Peyer's patch (tissue), 4 donors: ENCODE measurements around the gene TRIL.

Source experiments
- POLR2A ChIP-seq, 2 donors: fragments of 450-650 bp; IDR thresholded peaks; one replicate each; pipeline ENCODE4 v1.5.1; 2017; ENCODE audit warnings: antibody characterized with exemption in 2 of 2, mild to moderate bottlenecking in 2 of 2, moderate library complexity in 2 of 2
- TF ChIP-seq, protein P1 (sequence below), 6 experiments: fragments of 450-650 bp in 4 of 6; fragments of 200-600 bp in 2 of 6; sonication (generic) in 1 of 6; IDR thresholded peaks; one replicate each; pipeline ENCODE4 v1.5.1; 2017 to 2019; ENCODE audit warnings: antibody characterized with exemption in 6 of 6, mild to moderate bottlenecking in 3 of 6, moderate library complexity in 1 of 6

DNA sequence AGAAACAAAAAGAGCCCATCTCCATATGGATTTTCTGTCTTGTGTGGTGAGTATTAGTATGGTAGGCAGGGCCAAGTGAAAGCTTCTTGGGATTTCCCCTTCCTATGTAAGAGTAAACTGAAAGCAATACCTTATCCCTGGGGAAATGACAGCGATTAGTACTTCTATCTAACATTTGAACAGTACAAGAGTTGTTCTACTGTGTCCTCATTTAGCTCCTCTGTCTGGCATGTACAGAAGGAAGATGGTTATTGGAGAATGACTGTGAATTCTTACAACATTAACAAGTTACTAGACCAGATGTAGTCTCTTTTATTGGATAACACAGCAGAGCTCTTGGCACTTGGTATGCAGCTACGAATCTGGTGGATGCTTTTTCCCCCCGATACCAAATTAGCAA, 17.9 kb upstream of the TRIL start:
- TF ChIP-seq POLR2A (IDR thresholded peaks at IDR 0.05), result no peak
- TF ChIP-seq, protein P1, sequence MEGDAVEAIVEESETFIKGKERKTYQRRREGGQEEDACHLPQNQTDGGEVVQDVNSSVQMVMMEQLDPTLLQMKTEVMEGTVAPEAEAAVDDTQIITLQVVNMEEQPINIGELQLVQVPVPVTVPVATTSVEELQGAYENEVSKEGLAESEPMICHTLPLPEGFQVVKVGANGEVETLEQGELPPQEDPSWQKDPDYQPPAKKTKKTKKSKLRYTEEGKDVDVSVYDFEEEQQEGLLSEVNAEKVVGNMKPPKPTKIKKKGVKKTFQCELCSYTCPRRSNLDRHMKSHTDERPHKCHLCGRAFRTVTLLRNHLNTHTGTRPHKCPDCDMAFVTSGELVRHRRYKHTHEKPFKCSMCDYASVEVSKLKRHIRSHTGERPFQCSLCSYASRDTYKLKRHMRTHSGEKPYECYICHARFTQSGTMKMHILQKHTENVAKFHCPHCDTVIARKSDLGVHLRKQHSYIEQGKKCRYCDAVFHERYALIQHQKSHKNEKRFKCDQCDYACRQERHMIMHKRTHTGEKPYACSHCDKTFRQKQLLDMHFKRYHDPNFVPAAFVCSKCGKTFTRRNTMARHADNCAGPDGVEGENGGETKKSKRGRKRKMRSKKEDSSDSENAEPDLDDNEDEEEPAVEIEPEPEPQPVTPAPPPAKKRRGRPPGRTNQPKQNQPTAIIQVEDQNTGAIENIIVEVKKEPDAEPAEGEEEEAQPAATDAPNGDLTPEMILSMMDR (IDR thresholded peaks at IDR 0.05), result no peak
